Loucy (cell line): ENCODE measurements around the gene PIK3R1.

ENCODE experiments used
- H2AFZ ChIP-seq: fragments of 200-600 bp; sonication (generic); 2 replicates; pipeline ENCODE4 v1.6.0; 2016; ENCODE audit warnings: antibody characterized with exemption, mild to moderate bottlenecking, low read length, moderate library complexity
- H3F3A ChIP-seq: fragments of 200-600 bp; 2 replicates; pipeline ENCODE4 v1.6.0; 2016; ENCODE audit warnings: antibody characterized with exemption, low read depth, mild to moderate bottlenecking
- H3K27me3 ChIP-seq: fragments of 200-600 bp; sonication (generic); 2 replicates; pipeline ENCODE4 v1.6.1; 2014; ENCODE audit warnings: low read length, mild to moderate bottlenecking; ENCODE audit not compliant: insufficient read depth, poor library complexity, severe bottlenecking
- H3K36me3 ChIP-seq: fragments of 200-600 bp; sonication (generic); 2 replicates; pipeline ENCODE4 v1.6.1; 2016; ENCODE audit warnings: low read length; ENCODE audit not compliant: insufficient read depth
- H3K4me1 ChIP-seq: fragments of 200-600 bp; sonication (generic); 2 replicates; pipeline ENCODE4 v1.5.1; 2014; ENCODE audit warnings: low read length, mild to moderate bottlenecking; ENCODE audit not compliant: insufficient read depth, poor library complexity, severe bottlenecking
- H3K4me2 ChIP-seq: fragments of 200-600 bp; sonication (generic); 2 replicates; pipeline ENCODE4 v1.6.0; 2014; ENCODE audit warnings: antibody characterized with exemption, low read length, low read depth, mild to moderate bottlenecking; ENCODE audit not compliant: poor library complexity, severe bottlenecking
- H3K4me3 ChIP-seq: fragments of 200-600 bp; sonication (generic); 2 replicates; pipeline ENCODE4 v1.5.1; 2014; ENCODE audit warnings: low read length, mild to moderate bottlenecking, mixed read lengths; ENCODE audit not compliant: poor library complexity, severe bottlenecking
- H3K79me2 ChIP-seq: fragments of 200-600 bp; sonication (generic); 2 replicates; pipeline ENCODE4 v1.6.1; 2014; ENCODE audit warnings: low read length; ENCODE audit not compliant: insufficient read depth
- H3K9ac ChIP-seq: fragments of 200-600 bp; sonication (generic); 2 replicates; pipeline ENCODE4 v1.6.0; 2014; ENCODE audit warnings: mild to moderate bottlenecking, low read depth, low read length, moderate library complexity; ENCODE audit not compliant: poor library complexity, severe bottlenecking
- H3K9me2 ChIP-seq: fragments of 200-600 bp; sonication (generic); replicated peaks from 2 replicates; pipeline ENCODE4 v1.6.1; 2016; ENCODE audit warnings: low read depth, low read length, mixed read lengths
- H3K9me3 ChIP-seq: fragments of 200-600 bp; sonication (generic); 2 replicates; pipeline ENCODE4 v1.6.1; 2014; ENCODE audit warnings: mild to moderate bottlenecking, antibody characterized with exemption, low read length, low read depth; ENCODE audit not compliant: insufficient read depth
- H4K20me1 ChIP-seq: fragments of 200-600 bp; sonication (generic); 2 replicates; pipeline ENCODE4 v1.6.0; 2014; ENCODE audit warnings: antibody characterized with exemption, low read length, mild to moderate bottlenecking; ENCODE audit not compliant: insufficient read depth, poor library complexity, severe bottlenecking
- CTCF ChIP-seq: fragments of 200-600 bp; sonication (generic); conservative IDR thresholded peaks from 2 replicates; pipeline ENCODE4 v1.5.1; 2014; ENCODE audit warnings: mild to moderate bottlenecking, antibody characterized with exemption, low read length
- EZH2phosphoT487 ChIP-seq: fragments of 200-600 bp; IDR thresholded peaks from 2 replicates; pipeline ENCODE4 v1.6.1; 2018; ENCODE audit warnings: antibody characterized with exemption, mild to moderate bottlenecking, moderate library complexity, borderline replicate concordance

Gene PIK3R1

DNA sequence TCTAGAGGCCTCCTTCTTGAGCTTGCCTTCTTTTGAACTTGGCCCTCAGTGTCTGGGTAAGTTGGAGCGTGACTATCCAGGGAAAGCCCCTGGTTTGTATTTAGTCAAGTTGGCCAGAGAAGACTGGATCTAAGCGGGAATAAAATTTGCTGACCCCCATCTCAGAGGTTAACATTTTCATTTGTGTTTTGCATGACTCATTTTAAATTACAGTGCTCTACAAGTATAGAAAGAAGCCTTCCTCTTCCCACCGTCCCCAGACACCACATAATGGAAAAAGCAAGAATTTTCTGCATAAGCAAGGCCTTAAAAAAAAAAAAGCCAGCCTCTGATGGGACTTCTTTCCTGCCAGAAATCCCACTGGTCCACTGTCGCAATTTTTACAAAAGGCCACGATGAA is 27.2 kb downstream of the PIK3R1 start:
- H3K4me2 ChIP-seq = peak overlapping the region; percentile 78
- TF ChIP-seq EZH2phosphoT487 (no peak), CTCF (no peak)
- peaks cover 82% of the 10 kb centered on the region for H3K4me1 ChIP-seq
- H3K36me3 ChIP-seq = 0 out of 2 replicates have a peak, but pooled peaks cover 10% of the 10 kb centered on the region
- no peak overlapping the region for H2AFZ ChIP-seq
- peak overlapping the region; percentile 80 for H3K9ac ChIP-seq
- peaks cover 86% of the 10 kb centered on the region for H3K79me2 ChIP-seq
- peaks cover 27% of the 10 kb centered on the region for H3F3A ChIP-seq
- no peaks in the 10 kb centered on the region for H3K9me2 ChIP-seq
- H3K4me3 ChIP-seq = peak overlapping the region; percentile 39
- peaks cover 24% of the 10 kb centered on the region for H4K20me1 ChIP-seq
- H3K27me3 ChIP-seq = no peaks in the 10 kb centered on the region
- no peaks in the 10 kb centered on the region for H3K9me3 ChIP-seq

DNA sequence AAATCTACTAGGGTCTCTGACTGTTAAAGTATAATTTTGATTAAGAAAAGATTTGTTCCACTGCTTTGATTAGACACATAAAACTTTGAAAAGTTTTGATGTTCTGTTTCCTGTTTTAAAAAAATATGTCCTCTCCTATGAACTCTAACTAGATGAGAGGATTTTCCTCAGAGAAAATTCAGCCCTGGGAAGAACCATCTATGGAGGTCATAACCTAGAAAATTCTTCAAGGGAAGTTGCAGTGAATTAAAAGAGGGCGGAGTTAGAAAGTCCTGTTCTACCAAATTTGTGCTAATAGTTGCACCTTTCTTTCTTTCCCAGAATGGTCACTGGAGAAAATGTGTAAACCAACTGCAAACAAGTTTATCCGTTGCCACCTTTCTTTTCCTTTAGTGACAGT is 27.7 kb downstream of the PIK3R1 start:
- Histone ChIP-seq H3K4me3 (peak overlapping the region; percentile 39), H3K27me3 (no peaks in the 10 kb centered on the region), H3K9ac (peak overlapping the region; percentile 80), H3K9me3 (no peaks in the 10 kb centered on the region), H3F3A (peaks cover 27% of the 10 kb centered on the region), H2AFZ (no peak overlapping the region), H3K4me2 (peak overlapping the region; percentile 78), H3K4me1 (peaks cover 78% of the 10 kb centered on the region), H3K9me2 (no peaks in the 10 kb centered on the region), H3K36me3 (0 out of 2 replicates have a peak, but pooled peaks cover 10% of the 10 kb centered on the region), H3K79me2 (peaks cover 86% of the 10 kb centered on the region), H4K20me1 (peaks cover 24% of the 10 kb centered on the region)
- no peak for TF ChIP-seq EZH2phosphoT487
- TF ChIP-seq CTCF = no peak

GRCh38 chr5:68243681-68244080 is 28.1 kb downstream of the PIK3R1 start:
- H3K27me3 ChIP-seq = no peaks in the 10 kb centered on the region
- no peak overlapping the region for H2AFZ ChIP-seq
- H3F3A ChIP-seq = peaks cover 22% of the 10 kb centered on the region
- H3K36me3 ChIP-seq = 0 out of 2 replicates have a peak, but pooled peaks cover 10% of the 10 kb centered on the region
- peak overlapping the region; percentile 80 for H3K9ac ChIP-seq
- H3K4me3 ChIP-seq = peak overlapping the region; percentile 39
- H3K9me3 ChIP-seq = no peaks in the 10 kb centered on the region
- H3K4me2 ChIP-seq = peak overlapping the region; percentile 78
- H3K9me2 ChIP-seq = no peaks in the 10 kb centered on the region
- peaks cover 86% of the 10 kb centered on the region for H3K79me2 ChIP-seq
- peaks cover 26% of the 10 kb centered on the region for H4K20me1 ChIP-seq
- TF ChIP-seq CTCF (no peak), EZH2phosphoT487 (no peak)
- H3K4me1 ChIP-seq = peaks cover 78% of the 10 kb centered on the region
